RKO (cell line): ENCODE results near the gene NES.

ENCODE experiments used
- DNase-seq: peaks from one replicate; pipeline ENCODE4 v3.0.0-alpha.2; 2016; ENCODE audit warnings: low spot score

Gene NES

GRCh38 chr1:156703741-156704140 lies 26.5 kb upstream of the NES start:
- no peak for DNase-seq

DNA sequence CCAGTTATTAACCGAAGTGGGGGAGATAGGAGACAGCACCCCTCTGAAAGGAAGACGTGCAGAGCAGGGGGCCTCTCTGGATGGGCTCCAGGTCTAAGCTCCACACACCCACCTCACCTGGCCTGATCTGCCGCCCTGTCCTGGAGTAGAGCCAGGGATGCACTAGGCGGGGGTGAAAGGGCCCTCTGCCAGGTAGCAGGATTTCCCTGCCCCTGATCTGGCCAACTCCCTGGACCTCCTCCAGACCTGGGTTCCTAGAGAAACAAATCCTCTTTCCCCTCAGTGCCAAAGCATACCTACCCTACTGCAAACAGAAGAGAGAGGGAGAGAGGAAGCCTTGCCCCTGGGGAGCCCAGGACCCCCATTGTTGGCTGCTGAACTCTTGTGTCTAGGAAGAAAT lies 26.1 kb upstream of the NES start:
- no peak for DNase-seq

DNA sequence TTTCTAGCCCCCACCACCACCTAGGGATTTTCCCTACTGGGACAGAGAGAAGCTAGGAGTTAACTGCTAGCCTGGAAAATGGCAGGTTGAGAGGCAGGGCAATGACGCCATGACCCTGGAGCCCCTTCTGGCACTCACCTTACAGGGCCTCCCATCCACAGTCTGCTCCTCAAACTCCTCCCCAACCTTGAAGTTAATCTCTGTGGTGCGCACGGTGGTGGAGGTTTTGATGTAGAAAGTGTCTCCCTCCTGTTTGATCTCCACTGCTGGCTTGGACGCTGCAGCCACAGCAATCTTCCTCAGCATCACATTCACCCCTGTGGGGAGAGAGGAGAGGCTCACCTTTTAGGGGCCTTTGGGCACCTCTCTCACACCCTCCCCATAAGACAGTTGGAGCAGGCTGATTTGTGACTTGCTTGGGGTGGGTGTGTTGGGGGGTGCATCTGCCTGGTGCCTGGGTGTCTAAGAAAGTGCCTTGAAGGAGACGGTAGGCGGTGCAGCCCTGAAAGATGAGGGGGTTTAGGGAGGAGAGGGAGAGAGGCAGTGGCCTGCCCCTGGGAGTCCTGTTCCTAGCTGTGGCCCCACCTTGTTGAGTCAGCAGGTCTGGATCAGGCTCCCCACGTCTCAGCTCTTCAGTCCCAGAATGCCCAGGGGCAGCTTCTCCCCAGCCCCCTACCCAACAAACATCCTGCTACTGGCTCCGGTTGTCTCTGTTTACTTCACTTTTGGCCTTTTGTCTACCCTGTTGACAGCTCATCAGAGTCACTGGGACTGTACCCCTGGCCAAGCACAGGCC lies 23.7 kb upstream of the NES start:
- DNase-seq: no peak

DNA sequence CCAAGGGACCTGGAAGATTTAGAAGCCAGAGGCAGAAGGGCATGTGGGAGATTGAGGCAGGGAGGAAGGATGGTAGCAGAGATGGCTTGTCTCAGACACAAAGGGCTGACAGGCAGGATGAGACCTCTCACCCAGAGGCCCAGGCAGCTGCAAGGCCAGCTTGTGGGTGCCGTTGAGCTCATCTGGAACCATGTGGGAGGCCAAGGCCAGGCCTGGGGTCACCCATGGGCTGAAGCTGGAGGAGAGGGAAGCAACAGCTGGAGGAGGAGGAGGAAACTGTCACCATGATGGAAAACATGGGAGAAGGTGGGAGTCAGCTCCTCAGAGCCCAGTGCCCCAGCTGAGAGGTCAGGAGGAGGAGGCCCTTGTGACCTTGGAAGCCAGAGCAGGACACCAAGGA lies 21.8 kb upstream of the NES start:
- no peak for DNase-seq

- no peak for DNase-seq
These were observed 20.3 kb upstream of the NES start for GRCh38 chr1:156697481-156697880.

GRCh38 chr1:156696755-156697154 lies 19.5 kb upstream of the NES start:
- no peak for DNase-seq

- no peak for DNase-seq
These were observed 17.4 kb upstream of the NES start for GRCh38 chr1:156694690-156694962.

- no peak for DNase-seq
These were observed 16.9 kb upstream of the NES start for GRCh38 chr1:156693848-156694689.

GRCh38 chr1:156692925-156693847 lies 16.0 kb upstream of the NES start:
- no peak for DNase-seq

- DNase-seq: no peak
These were observed 15.3 kb upstream of the NES start for GRCh38 chr1:156692441-156692924.

GRCh38 chr1:156691665-156692440 lies 14.6 kb upstream of the NES start:
- peak; percentile 59 for DNase-seq

- no peak for DNase-seq
These were observed 14.0 kb upstream of the NES start for GRCh38 chr1:156691191-156691590.

DNA sequence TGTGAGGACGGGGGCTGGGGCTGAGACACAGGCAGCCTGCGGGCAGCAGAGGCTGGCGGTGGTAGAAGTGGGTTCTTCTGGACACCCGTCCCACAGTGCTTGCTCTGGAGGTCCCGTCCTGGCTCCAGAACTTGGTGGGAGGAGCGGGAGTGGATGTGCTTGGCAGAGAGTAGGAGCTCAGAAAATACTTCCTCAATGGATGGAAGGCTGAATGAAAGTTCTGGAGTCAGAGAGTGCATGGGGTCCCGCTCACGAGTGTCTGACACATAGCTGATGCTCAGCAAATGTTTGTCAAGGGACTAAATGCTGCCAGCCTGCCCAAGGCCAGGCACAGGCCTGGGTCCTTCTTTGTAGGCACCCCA lies 13.4 kb upstream of the NES start:
- DNase-seq: no peak

DNA sequence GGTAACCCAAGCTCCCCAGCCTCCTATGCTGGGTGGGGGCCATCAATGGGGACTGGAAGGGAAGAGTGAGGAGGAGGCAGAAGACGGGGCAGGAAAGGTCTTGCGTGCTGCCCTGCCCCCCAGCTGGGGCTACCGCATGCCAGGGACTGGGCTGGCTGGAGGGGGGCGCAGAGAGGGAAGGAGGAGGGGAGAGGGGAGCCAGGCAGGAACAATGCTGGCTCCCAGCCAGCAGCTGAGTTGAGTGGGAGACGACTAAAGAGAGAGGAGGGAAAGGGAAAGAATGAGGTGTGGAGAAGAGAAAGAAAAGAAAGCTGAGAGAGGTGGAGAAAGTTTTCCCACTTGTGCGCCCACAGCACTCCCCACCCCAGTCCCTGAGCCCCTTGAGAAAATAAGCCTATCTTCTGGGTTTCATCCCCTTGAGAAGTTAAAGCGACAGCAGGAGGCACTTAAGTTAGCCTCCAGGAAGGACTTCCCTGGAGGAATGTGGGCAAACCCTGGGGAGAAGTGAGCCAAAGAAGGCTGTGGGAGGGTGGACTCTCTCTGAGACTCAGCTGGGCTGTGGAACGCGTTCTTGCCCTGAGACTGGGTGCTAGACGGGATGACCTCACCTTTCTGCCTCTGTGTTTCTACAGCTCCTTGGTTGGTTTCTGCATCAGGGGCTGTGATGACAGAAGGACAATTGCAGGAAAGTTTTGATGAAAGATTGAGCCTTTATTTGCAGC lies 12.9 kb upstream of the NES start:
- no peak for DNase-seq

DNA sequence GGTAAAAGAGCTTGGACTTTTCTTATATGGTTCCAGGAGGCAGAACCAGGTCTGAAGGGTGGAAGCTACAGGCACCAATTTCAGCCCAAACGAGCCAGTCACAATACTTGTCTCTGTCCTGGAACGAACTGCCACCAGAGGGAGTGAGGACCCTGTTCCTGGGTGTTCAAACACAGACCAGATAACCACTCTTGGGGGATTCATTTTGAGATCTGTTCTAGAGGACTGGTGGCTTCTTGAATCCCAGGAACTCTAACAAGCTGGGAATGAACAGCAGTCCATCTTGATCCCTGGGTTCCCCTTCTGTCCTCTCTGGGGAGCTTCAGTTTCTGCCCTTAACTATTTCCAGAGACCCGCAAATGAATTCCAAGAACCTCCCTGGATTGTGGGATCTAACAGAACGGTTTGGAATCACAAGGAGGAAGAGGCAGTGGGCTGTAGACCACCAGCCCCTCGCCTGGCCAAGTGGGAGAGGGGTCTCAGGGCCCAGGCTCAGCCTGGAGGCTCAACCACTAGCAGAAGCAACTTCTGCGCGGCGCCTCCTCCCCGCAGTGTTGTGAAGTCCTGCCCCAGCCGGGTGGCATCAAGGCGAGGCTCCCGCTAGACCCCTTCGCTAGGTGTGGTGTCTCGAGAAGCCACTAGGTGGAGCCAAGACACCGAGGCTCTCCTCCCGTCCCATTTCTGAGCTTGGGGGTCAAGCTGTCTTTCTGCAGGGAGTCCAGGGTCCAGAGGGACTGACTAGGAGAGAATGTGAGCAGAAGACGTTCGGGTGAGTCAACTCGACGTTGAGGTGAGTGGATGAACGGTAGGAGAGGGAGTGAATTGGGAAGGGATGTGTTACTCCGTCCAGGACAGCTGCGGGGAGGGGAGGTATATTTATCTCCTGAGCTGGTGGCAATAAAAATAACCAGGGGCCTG lies 12.1 kb upstream of the NES start:
- peak; percentile 89 for DNase-seq

- peak; percentile 50 for DNase-seq
These were observed 7.1 kb upstream of the NES start for GRCh38 chr1:156684227-156684782.

GRCh38 chr1:156682166-156682890 lies 5.1 kb upstream of the NES start:
- no peak for DNase-seq

GRCh38 chr1:156681196-156681960 lies 4.2 kb upstream of the NES start:
- DNase-seq: no peak
